HepG2 (cell line): ENCODE data around the gene TCF7L2. TPM values are rescaled to one million over a fixed set of nuclear protein-coding genes. Genes with fewer than 3 reads are reported as not detected.

Experiments used
- DPF2 ChIP-seq: sonication (generic); formaldehyde crosslinking; IDR thresholded peaks from 2 replicates; pipeline ENCODE4 v1.4.0; 2020; ENCODE audit warnings: mild to moderate bottlenecking, low read depth, missing genetic modification reagents, borderline replicate concordance
- FOXK1 ChIP-seq: sonication (generic); formaldehyde crosslinking; IDR thresholded peaks from 2 replicates; pipeline ENCODE4 v1.4.0; 2020; ENCODE audit warnings: low read depth, missing genetic modification reagents, borderline replicate concordance
- FOXO1 ChIP-seq: sonication (generic); formaldehyde crosslinking; IDR thresholded peaks from 2 replicates; pipeline ENCODE4 v1.4.0; 2020; ENCODE audit warnings: missing genetic modification reagents
- IRX3 ChIP-seq: sonication (generic); formaldehyde crosslinking; IDR thresholded peaks from 2 replicates; pipeline ENCODE4 v1.8.1; 2023; ENCODE audit warnings: mild to moderate bottlenecking, low read depth, missing genetic modification reagents, borderline replicate concordance
- NR2F1 ChIP-seq, 2 experiments: fragments of 450-650 bp in 1 of 2; formaldehyde crosslinking in 1 of 2; IDR thresholded peaks; 2 replicates each; pipeline versions ENCODE4 v1.5.0 to v1.6.1; 2016 to 2020; ENCODE audit warnings: mild to moderate bottlenecking in 1 of 2, missing compliant biosample characterization in 1 of 2, missing genetic modification reagents in 1 of 2, moderate library complexity in 1 of 2
- RAD51 ChIP-seq: fragments of 450-650 bp; IDR thresholded peaks from 2 replicates; pipeline ENCODE4 v1.6.1; 2016; ENCODE audit warnings: borderline replicate concordance
- SCMH1 ChIP-seq: sonication (generic); formaldehyde crosslinking; IDR thresholded peaks from 2 replicates; pipeline ENCODE4 v1.9.0; 2021; ENCODE audit warnings: missing genetic modification reagents, mild to moderate bottlenecking, borderline replicate concordance
- TSC22D2 ChIP-seq: sonication (generic); formaldehyde crosslinking; IDR thresholded peaks from 2 replicates; pipeline ENCODE4 v1.5.1; 2020; ENCODE audit warnings: missing genetic modification reagents, mild to moderate bottlenecking, borderline replicate concordance
- ZFX ChIP-seq: sonication (generic); formaldehyde crosslinking; IDR thresholded peaks from 2 replicates; pipeline ENCODE4 v1.4.0; 2020; ENCODE audit warnings: mild to moderate bottlenecking, low read depth, missing genetic modification reagents, moderate library complexity
- ZNF260 ChIP-seq: sonication (generic); formaldehyde crosslinking; IDR thresholded peaks from 2 replicates; pipeline ENCODE4 v1.4.0; 2020; ENCODE audit warnings: missing genetic modification reagents, low read depth, mild to moderate bottlenecking, borderline replicate concordance
- ZNF367 ChIP-seq: sonication (generic); formaldehyde crosslinking; IDR thresholded peaks from 2 replicates; pipeline ENCODE4 v1.4.0; 2020; ENCODE audit warnings: missing genetic modification reagents, borderline replicate concordance
- ZNF468 ChIP-seq: sonication (generic); formaldehyde crosslinking; IDR thresholded peaks from 2 replicates; pipeline ENCODE4 v1.8.0; 2022; ENCODE audit warnings: mild to moderate bottlenecking, moderate library complexity, missing genetic modification reagents
- ZNF562 ChIP-seq: sonication (generic); formaldehyde crosslinking; IDR thresholded peaks from 2 replicates; pipeline ENCODE4 v1.8.0; 2022; ENCODE audit warnings: missing genetic modification reagents, borderline replicate concordance
- ZNF564 ChIP-seq: sonication (generic); formaldehyde crosslinking; IDR thresholded peaks from 2 replicates; pipeline ENCODE4 v1.8.1; 2023; ENCODE audit warnings: mild to moderate bottlenecking, missing genetic modification reagents
- polyA plus RNA-seq, 8 experiments: library from polyadenylated mRNA; depleted of rRNA in 3 of 8; stranded (reverse) in 7 of 8; unstranded in 1 of 8; fragments of >200 nt; fragmentation: Illumina TruSeq in 4 of 8; extraction: Trizol in 4 of 8; gene quantifications; 2 replicates each; pipeline versions ENCODE4 v1.2.1 to v1.2.3, GENCODE V29; 2011 to 2016; ENCODE audit warnings: low read depth in 4 of 8, missing spikeins in 1 of 8, mixed read lengths in 1 of 8; ENCODE audit not compliant: insufficient read depth in 1 of 8
- total RNA-seq, 5 experiments: library from RNA; depleted of rRNA; stranded (reverse); fragments of >200 nt; fragmentation: Illumina TruSeq; extraction: Trizol; gene quantifications; 2 replicates each; pipeline ENCODE4 v1.2.3, GENCODE V29; 2016; ENCODE audit warnings: low read depth in 1 of 5
- TF ChIP-seq, protein P1 (sequence below): sonication (generic); formaldehyde crosslinking; IDR thresholded peaks from 2 replicates; pipeline ENCODE4 v1.4.0; 2020; ENCODE audit warnings: missing genetic modification reagents
- TF ChIP-seq, protein P2 (sequence below): sonication (generic); formaldehyde crosslinking; IDR thresholded peaks from 2 replicates; pipeline ENCODE4 v1.4.0; 2020; ENCODE audit warnings: missing genetic modification reagents
- TF ChIP-seq, protein P3 (sequence below): sonication (generic); formaldehyde crosslinking; IDR thresholded peaks from 2 replicates; pipeline ENCODE4 v1.4.0; 2020; ENCODE audit warnings: missing genetic modification reagents, borderline replicate concordance
- TF ChIP-seq, protein P4 (sequence below): sonication (generic); formaldehyde crosslinking; IDR thresholded peaks from 2 replicates; pipeline ENCODE4 v1.9.0; 2021; ENCODE audit warnings: mild to moderate bottlenecking, missing genetic modification reagents

The TCF7L2 gene
- total and polyA plus RNA-seq, 2 of the 13 experiments (the other 11 are each of a cell fraction or from before 2014, with no cell fraction given): 3.9 to 13.7 TPM

DNA sequence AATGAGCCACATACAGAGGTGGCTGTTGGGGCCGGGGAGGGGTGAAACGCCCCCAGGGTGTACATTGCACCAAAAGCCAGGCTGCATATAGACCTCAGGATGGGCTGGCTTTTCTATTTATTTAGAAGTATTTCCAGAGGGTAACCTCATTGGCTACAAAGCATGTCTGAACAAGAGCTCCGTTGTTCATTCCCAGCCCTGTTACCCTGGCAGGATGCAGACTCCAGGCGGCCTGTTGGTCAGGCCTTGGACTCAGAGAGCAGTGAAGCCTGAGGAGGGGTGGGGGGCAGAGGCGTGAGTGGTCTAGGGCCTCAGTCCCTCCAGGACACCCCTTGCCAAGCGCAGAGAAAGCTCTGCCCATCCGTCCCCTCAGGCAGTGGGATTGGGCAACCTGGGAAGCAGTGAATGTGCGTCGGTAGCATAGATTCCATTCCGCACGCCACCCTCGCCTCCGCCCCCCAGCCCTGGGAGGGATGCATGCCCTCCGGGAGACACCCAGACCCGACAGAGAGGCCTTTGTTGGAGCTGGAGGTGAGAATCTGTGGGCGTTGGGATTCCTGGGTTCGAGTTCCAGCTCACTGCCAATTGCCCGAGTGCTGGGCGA lies 41.9 kb downstream of the TCF7L2 start (continued):
- TF ChIP-seq, protein P1, sequence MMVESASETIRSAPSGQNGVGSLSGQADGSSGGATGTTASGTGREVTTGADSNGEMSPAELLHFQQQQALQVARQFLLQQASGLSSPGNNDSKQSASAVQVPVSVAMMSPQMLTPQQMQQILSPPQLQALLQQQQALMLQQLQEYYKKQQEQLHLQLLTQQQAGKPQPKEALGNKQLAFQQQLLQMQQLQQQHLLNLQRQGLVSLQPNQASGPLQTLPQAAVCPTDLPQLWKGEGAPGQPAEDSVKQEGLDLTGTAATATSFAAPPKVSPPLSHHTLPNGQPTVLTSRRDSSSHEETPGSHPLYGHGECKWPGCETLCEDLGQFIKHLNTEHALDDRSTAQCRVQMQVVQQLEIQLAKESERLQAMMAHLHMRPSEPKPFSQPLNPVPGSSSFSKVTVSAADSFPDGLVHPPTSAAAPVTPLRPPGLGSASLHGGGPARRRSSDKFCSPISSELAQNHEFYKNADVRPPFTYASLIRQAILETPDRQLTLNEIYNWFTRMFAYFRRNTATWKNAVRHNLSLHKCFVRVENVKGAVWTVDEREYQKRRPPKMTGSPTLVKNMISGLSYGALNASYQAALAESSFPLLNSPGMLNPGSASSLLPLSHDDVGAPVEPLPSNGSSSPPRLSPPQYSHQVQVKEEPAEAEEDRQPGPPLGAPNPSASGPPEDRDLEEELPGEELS (CRISPR knock-in tag): no peak
- TF ChIP-seq, protein P2, sequence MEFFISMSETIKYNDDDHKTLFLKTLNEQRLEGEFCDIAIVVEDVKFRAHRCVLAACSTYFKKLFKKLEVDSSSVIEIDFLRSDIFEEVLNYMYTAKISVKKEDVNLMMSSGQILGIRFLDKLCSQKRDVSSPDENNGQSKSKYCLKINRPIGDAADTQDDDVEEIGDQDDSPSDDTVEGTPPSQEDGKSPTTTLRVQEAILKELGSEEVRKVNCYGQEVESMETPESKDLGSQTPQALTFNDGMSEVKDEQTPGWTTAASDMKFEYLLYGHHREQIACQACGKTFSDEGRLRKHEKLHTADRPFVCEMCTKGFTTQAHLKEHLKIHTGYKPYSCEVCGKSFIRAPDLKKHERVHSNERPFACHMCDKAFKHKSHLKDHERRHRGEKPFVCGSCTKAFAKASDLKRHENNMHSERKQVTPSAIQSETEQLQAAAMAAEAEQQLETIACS (CRISPR knock-in tag): no peak
- TF ChIP-seq NR2F1 (CRISPR knock-in tag; IDR thresholded peaks at IDR 0.05) (no peak), FOXK1 (CRISPR knock-in tag) (no peak), SCMH1 (CRISPR knock-in tag) (no peak), TSC22D2 (CRISPR knock-in tag) (no peak), RAD51 (no peak), ZFX (CRISPR knock-in tag) (peak; percentile 34; the same call in 1 of the 2 replicates), FOXO1 (CRISPR knock-in tag) (no peak), ZNF260 (CRISPR knock-in tag) (no peak), ZNF562 (CRISPR knock-in tag) (no peak), IRX3 (CRISPR knock-in tag) (no peak), ZNF367 (CRISPR knock-in tag) (no peak), ZNF564 (CRISPR knock-in tag) (no peak), ZNF468 (CRISPR knock-in tag) (no peak), DPF2 (CRISPR knock-in tag) (no peak)
- TF ChIP-seq, protein P3, sequence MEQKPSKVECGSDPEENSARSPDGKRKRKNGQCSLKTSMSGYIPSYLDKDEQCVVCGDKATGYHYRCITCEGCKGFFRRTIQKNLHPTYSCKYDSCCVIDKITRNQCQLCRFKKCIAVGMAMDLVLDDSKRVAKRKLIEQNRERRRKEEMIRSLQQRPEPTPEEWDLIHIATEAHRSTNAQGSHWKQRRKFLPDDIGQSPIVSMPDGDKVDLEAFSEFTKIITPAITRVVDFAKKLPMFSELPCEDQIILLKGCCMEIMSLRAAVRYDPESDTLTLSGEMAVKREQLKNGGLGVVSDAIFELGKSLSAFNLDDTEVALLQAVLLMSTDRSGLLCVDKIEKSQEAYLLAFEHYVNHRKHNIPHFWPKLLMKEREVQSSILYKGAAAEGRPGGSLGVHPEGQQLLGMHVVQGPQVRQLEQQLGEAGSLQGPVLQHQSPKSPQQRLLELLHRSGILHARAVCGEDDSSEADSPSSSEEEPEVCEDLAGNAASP (CRISPR knock-in tag): no peak
- TF ChIP-seq, protein P4, sequence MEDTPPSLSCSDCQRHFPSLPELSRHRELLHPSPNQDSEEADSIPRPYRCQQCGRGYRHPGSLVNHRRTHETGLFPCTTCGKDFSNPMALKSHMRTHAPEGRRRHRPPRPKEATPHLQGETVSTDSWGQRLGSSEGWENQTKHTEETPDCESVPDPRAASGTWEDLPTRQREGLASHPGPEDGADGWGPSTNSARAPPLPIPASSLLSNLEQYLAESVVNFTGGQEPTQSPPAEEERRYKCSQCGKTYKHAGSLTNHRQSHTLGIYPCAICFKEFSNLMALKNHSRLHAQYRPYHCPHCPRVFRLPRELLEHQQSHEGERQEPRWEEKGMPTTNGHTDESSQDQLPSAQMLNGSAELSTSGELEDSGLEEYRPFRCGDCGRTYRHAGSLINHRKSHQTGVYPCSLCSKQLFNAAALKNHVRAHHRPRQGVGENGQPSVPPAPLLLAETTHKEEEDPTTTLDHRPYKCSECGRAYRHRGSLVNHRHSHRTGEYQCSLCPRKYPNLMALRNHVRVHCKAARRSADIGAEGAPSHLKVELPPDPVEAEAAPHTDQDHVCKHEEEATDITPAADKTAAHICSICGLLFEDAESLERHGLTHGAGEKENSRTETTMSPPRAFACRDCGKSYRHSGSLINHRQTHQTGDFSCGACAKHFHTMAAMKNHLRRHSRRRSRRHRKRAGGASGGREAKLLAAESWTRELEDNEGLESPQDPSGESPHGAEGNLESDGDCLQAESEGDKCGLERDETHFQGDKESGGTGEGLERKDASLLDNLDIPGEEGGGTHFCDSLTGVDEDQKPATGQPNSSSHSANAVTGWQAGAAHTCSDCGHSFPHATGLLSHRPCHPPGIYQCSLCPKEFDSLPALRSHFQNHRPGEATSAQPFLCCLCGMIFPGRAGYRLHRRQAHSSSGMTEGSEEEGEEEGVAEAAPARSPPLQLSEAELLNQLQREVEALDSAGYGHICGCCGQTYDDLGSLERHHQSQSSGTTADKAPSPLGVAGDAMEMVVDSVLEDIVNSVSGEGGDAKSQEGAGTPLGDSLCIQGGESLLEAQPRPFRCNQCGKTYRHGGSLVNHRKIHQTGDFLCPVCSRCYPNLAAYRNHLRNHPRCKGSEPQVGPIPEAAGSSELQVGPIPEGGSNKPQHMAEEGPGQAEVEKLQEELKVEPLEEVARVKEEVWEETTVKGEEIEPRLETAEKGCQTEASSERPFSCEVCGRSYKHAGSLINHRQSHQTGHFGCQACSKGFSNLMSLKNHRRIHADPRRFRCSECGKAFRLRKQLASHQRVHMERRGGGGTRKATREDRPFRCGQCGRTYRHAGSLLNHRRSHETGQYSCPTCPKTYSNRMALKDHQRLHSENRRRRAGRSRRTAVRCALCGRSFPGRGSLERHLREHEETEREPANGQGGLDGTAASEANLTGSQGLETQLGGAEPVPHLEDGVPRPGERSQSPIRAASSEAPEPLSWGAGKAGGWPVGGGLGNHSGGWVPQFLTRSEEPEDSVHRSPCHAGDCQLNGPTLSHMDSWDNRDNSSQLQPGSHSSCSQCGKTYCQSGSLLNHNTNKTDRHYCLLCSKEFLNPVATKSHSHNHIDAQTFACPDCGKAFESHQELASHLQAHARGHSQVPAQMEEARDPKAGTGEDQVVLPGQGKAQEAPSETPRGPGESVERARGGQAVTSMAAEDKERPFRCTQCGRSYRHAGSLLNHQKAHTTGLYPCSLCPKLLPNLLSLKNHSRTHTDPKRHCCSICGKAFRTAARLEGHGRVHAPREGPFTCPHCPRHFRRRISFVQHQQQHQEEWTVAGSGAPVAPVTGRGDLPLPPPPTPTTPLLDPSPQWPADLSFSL (CRISPR knock-in tag): no peak
